Measurements from ENCODE around the gene TBX2.

- TF ChIP-seq, protein P1, sequence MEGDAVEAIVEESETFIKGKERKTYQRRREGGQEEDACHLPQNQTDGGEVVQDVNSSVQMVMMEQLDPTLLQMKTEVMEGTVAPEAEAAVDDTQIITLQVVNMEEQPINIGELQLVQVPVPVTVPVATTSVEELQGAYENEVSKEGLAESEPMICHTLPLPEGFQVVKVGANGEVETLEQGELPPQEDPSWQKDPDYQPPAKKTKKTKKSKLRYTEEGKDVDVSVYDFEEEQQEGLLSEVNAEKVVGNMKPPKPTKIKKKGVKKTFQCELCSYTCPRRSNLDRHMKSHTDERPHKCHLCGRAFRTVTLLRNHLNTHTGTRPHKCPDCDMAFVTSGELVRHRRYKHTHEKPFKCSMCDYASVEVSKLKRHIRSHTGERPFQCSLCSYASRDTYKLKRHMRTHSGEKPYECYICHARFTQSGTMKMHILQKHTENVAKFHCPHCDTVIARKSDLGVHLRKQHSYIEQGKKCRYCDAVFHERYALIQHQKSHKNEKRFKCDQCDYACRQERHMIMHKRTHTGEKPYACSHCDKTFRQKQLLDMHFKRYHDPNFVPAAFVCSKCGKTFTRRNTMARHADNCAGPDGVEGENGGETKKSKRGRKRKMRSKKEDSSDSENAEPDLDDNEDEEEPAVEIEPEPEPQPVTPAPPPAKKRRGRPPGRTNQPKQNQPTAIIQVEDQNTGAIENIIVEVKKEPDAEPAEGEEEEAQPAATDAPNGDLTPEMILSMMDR (IDR thresholded peaks at IDR 0.05): no peak
- TF ChIP-seq EZH2 (IDR thresholded peaks at IDR 0.05) (no peak), EZH2phosphoT487 (IDR thresholded peaks at IDR 0.05) (no peak)
Measured at GRCh38 chr17:61386251-61386650, 13.4 kb upstream of the TBX2 start.
